Measurements from ENCODE around the gene TTC3.

Gene TTC3

GRCh38 chr21:37062593-37062935 lies 10.5 kb upstream of the TTC3 start:
- no peaks in the 10 kb centered on the region for H3K27me3 ChIP-seq (ENCODE audit: insufficient read depth, low read length, poor library complexity, severe bottlenecking)
- TF ChIP-seq EZH2phosphoT487 (IDR thresholded peaks at IDR 0.05; ENCODE audit: borderline replicate concordance): no peak
- TF ChIP-seq, protein P1, sequence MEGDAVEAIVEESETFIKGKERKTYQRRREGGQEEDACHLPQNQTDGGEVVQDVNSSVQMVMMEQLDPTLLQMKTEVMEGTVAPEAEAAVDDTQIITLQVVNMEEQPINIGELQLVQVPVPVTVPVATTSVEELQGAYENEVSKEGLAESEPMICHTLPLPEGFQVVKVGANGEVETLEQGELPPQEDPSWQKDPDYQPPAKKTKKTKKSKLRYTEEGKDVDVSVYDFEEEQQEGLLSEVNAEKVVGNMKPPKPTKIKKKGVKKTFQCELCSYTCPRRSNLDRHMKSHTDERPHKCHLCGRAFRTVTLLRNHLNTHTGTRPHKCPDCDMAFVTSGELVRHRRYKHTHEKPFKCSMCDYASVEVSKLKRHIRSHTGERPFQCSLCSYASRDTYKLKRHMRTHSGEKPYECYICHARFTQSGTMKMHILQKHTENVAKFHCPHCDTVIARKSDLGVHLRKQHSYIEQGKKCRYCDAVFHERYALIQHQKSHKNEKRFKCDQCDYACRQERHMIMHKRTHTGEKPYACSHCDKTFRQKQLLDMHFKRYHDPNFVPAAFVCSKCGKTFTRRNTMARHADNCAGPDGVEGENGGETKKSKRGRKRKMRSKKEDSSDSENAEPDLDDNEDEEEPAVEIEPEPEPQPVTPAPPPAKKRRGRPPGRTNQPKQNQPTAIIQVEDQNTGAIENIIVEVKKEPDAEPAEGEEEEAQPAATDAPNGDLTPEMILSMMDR (conservative IDR thresholded peaks at IDR 0.05; ENCODE audit: low read length): no peak
- no peaks in the 10 kb centered on the region for H3K9me3 ChIP-seq (ENCODE audit: insufficient read depth, low read depth, low read length)
- no peak overlapping the region for H2AFZ ChIP-seq (ENCODE audit: low read length)
- H4K20me1 ChIP-seq (ENCODE audit: insufficient read depth, low read length, poor library complexity, severe bottlenecking): no peaks in the 10 kb centered on the region
- H3F3A ChIP-seq (ENCODE audit: low read depth): no peaks in the 10 kb centered on the region
- H3K79me2 ChIP-seq (ENCODE audit: insufficient read depth, low read length): no peaks in the 10 kb centered on the region
- no peak overlapping the region for H3K9ac ChIP-seq (ENCODE audit: low read depth, low read length, poor library complexity, severe bottlenecking)
- H3K36me3 ChIP-seq (ENCODE audit: insufficient read depth, low read length): no peaks in the 10 kb centered on the region
- H3K4me2 ChIP-seq (ENCODE audit: low read depth, low read length, poor library complexity, severe bottlenecking): no peak overlapping the region
- peaks cover 24% of the 10 kb centered on the region for H3K4me1 ChIP-seq (ENCODE audit: insufficient read depth, low read length, poor library complexity, severe bottlenecking)
- H3K4me3 ChIP-seq (ENCODE audit: low read length, poor library complexity, severe bottlenecking): no peak overlapping the region
- no peaks in the 10 kb centered on the region for H3K9me2 ChIP-seq (replicated peaks; ENCODE audit: low read depth, low read length)

DNA sequence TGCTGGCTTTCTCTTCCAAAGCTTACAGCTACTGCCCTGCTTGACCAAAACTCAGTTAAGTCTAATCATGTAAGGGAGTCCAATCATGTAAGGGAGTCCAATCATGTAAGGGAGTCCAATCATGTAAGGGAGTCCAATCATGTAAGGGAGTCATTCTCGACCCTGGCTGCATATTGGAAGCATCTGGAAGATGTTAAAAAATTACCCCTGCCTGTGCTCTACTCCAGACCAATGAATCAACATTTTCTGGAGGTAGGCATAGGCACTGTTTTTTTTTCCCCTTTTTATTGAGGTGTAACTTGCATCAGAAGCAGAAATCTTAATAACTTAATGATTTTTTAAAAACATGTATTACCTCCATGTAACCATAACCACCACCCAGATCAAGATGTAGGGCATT lies 9.6 kb upstream of the TTC3 start:
- Histone ChIP-seq H3K4me1 (ENCODE audit: insufficient read depth, low read length, poor library complexity, severe bottlenecking) (peaks cover 19% of the 10 kb centered on the region), H3K4me3 (ENCODE audit: low read length, poor library complexity, severe bottlenecking) (no peak overlapping the region), H3K9me3 (ENCODE audit: insufficient read depth, low read depth, low read length) (no peaks in the 10 kb centered on the region), H3K9me2 (replicated peaks; ENCODE audit: low read depth, low read length) (no peaks in the 10 kb centered on the region), H3K79me2 (ENCODE audit: insufficient read depth, low read length) (no peaks in the 10 kb centered on the region), H3K9ac (ENCODE audit: low read depth, low read length, poor library complexity, severe bottlenecking) (no peak overlapping the region), H3K36me3 (ENCODE audit: insufficient read depth, low read length) (no peaks in the 10 kb centered on the region), H3K4me2 (ENCODE audit: low read depth, low read length, poor library complexity, severe bottlenecking) (no peak overlapping the region), H4K20me1 (ENCODE audit: insufficient read depth, low read length, poor library complexity, severe bottlenecking) (no peaks in the 10 kb centered on the region), H3F3A (ENCODE audit: low read depth) (no peaks in the 10 kb centered on the region), H2AFZ (ENCODE audit: low read length) (no peak overlapping the region), H3K27me3 (ENCODE audit: insufficient read depth, low read length, poor library complexity, severe bottlenecking) (no peaks in the 10 kb centered on the region)
- TF ChIP-seq, protein P1 (conservative IDR thresholded peaks at IDR 0.05; ENCODE audit: low read length): no peak
- TF ChIP-seq EZH2phosphoT487 (IDR thresholded peaks at IDR 0.05; ENCODE audit: borderline replicate concordance): no peak

- no peak overlapping the region for H3K9ac ChIP-seq (ENCODE audit: low read depth, low read length, poor library complexity, severe bottlenecking)
- H3K9me2 ChIP-seq (replicated peaks; ENCODE audit: low read depth, low read length): no peaks in the 10 kb centered on the region
Measured at GRCh38 chr21:37064841-37065240, 8.2 kb upstream of the TTC3 start.

More at GRCh38 chr21:37064841-37065240, 8.2 kb upstream of the TTC3 start:
- Histone ChIP-seq H3K4me2 (ENCODE audit: low read depth, low read length, poor library complexity, severe bottlenecking) (no peak overlapping the region), H3K27me3 (ENCODE audit: insufficient read depth, low read length, poor library complexity, severe bottlenecking) (no peaks in the 10 kb centered on the region), H3K9me3 (ENCODE audit: insufficient read depth, low read depth, low read length) (no peaks in the 10 kb centered on the region), H4K20me1 (ENCODE audit: insufficient read depth, low read length, poor library complexity, severe bottlenecking) (no peaks in the 10 kb centered on the region), H2AFZ (ENCODE audit: low read length) (no peak overlapping the region), H3K4me1 (ENCODE audit: insufficient read depth, low read length, poor library complexity, severe bottlenecking) (peaks cover 33% of the 10 kb centered on the region), H3K79me2 (ENCODE audit: insufficient read depth, low read length) (no peaks in the 10 kb centered on the region), H3K36me3 (ENCODE audit: insufficient read depth, low read length) (no peaks in the 10 kb centered on the region), H3F3A (ENCODE audit: low read depth) (no peaks in the 10 kb centered on the region), H3K4me3 (ENCODE audit: low read length, poor library complexity, severe bottlenecking) (no peak overlapping the region)
- no peak for TF ChIP-seq EZH2phosphoT487 (IDR thresholded peaks at IDR 0.05; ENCODE audit: borderline replicate concordance)
- TF ChIP-seq, protein P1 (conservative IDR thresholded peaks at IDR 0.05; ENCODE audit: low read length): no peak
